ENCODE measurements around the gene RTEL1.

RTEL1 gene

DNA sequence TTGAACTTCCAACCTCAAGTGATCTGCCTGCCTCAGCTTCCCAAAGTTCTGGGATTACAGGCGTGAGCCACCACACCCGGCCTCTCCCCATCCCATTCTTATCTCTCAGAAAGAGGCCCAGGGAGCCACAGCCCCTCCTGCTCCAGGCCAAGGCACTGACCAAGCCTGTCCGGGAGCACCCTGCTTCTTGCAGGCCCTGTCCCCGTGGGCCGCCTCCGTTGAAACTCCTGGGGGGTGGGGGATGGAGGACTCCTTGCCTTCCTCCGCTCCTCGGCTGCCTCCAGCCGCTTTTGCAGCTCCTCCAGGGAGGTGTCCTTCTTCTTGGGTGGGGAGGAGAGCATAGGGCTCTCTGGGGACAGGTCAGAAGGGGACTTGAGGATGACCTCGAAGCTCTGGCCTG lies 14.6 kb upstream of the RTEL1 start:
- Histone ChIP-seq H3K36me3 (ENCODE audit: insufficient read depth, low read length) (no peaks in the 10 kb centered on the region), H3K4me1 (ENCODE audit: insufficient read depth, low read length, severe bottlenecking) (peaks cover 28% of the 10 kb centered on the region), H3K27me3 (ENCODE audit: insufficient read depth, low read length) (peaks cover 13% of the 10 kb centered on the region; the same call in 1 of the 2 replicates), H4K20me1 (ENCODE audit: insufficient read depth, low read length) (no peaks in the 10 kb centered on the region), H3K4me2 (ENCODE audit: low read length) (no peak overlapping the region), H3F3A (ENCODE audit: insufficient read depth, low read length) (no peaks in the 10 kb centered on the region), H3K9ac (ENCODE audit: low read length) (no peak overlapping the region), H3K4me3 (ENCODE audit: low read depth, low read length, poor library complexity, severe bottlenecking) (no peak overlapping the region), H3K9me3 (ENCODE audit: low read length) (no peaks in the 10 kb centered on the region), H2AFZ (ENCODE audit: low read length) (no peak overlapping the region), H3K27ac (ENCODE audit: low read depth, low read length, poor library complexity, severe bottlenecking) (no peak overlapping the region), H3K79me2 (ENCODE audit: insufficient read depth, low read length) (no peaks in the 10 kb centered on the region), H3K9me2 (ENCODE audit: low read depth, low read length) (no peaks in the 10 kb centered on the region)
- TF ChIP-seq EZH2 (IDR thresholded peaks at IDR 0.05; ENCODE audit: borderline replicate concordance, low read length) (no peak), CTCF (IDR thresholded peaks at IDR 0.05; ENCODE audit: low read length) (no peak)

- Histone ChIP-seq H3K4me1 (ENCODE audit: insufficient read depth, low read length, severe bottlenecking) (peaks cover 27% of the 10 kb centered on the region), H3K9ac (ENCODE audit: low read length) (no peak overlapping the region), H3K9me3 (ENCODE audit: low read length) (no peaks in the 10 kb centered on the region), H3K4me2 (ENCODE audit: low read length) (no peak overlapping the region), H3K4me3 (ENCODE audit: low read depth, low read length, poor library complexity, severe bottlenecking) (no peak overlapping the region), H3K27ac (ENCODE audit: low read depth, low read length, poor library complexity, severe bottlenecking) (no peak overlapping the region), H3K36me3 (ENCODE audit: insufficient read depth, low read length) (no peaks in the 10 kb centered on the region), H3K27me3 (ENCODE audit: insufficient read depth, low read length) (peaks cover 13% of the 10 kb centered on the region; the same call in 1 of the 2 replicates), H3F3A (ENCODE audit: insufficient read depth, low read length) (no peaks in the 10 kb centered on the region), H4K20me1 (ENCODE audit: insufficient read depth, low read length) (no peaks in the 10 kb centered on the region), H3K9me2 (ENCODE audit: low read depth, low read length) (no peaks in the 10 kb centered on the region), H2AFZ (ENCODE audit: low read length) (no peak overlapping the region), H3K79me2 (ENCODE audit: insufficient read depth, low read length) (no peaks in the 10 kb centered on the region)
- TF ChIP-seq EZH2 (IDR thresholded peaks at IDR 0.05; ENCODE audit: borderline replicate concordance, low read length): no peak
- TF ChIP-seq CTCF (IDR thresholded peaks at IDR 0.05; ENCODE audit: low read length): no peak
Observed at GRCh38 chr20:63643946-63644345, 14.2 kb upstream of the RTEL1 start.

GRCh38 chr20:63645218-63645617 lies 12.9 kb upstream of the RTEL1 start:
- Histone ChIP-seq H2AFZ (ENCODE audit: low read length) (no peak overlapping the region), H3K4me2 (ENCODE audit: low read length) (no peak overlapping the region), H3K27me3 (ENCODE audit: insufficient read depth, low read length) (peaks cover 13% of the 10 kb centered on the region; the same call in 1 of the 2 replicates), H3F3A (ENCODE audit: insufficient read depth, low read length) (no peaks in the 10 kb centered on the region), H3K79me2 (ENCODE audit: insufficient read depth, low read length) (no peaks in the 10 kb centered on the region), H3K4me3 (ENCODE audit: low read depth, low read length, poor library complexity, severe bottlenecking) (no peak overlapping the region), H3K36me3 (ENCODE audit: insufficient read depth, low read length) (no peaks in the 10 kb centered on the region), H4K20me1 (ENCODE audit: insufficient read depth, low read length) (no peaks in the 10 kb centered on the region), H3K9me2 (ENCODE audit: low read depth, low read length) (no peaks in the 10 kb centered on the region), H3K4me1 (ENCODE audit: insufficient read depth, low read length, severe bottlenecking) (peaks cover 14% of the 10 kb centered on the region), H3K27ac (ENCODE audit: low read depth, low read length, poor library complexity, severe bottlenecking) (no peak overlapping the region), H3K9ac (ENCODE audit: low read length) (no peak overlapping the region), H3K9me3 (ENCODE audit: low read length) (no peaks in the 10 kb centered on the region)
- TF ChIP-seq CTCF (IDR thresholded peaks at IDR 0.05; ENCODE audit: low read length): no peak
- TF ChIP-seq EZH2 (IDR thresholded peaks at IDR 0.05; ENCODE audit: borderline replicate concordance, low read length): no peak
